AG09319 (cell line): ENCODE data around the gene PDE4D.

Experiments used
- DNase-seq: peaks from one replicate; pipeline ENCODE4 v3.0.0-alpha.2; 2010; ENCODE audit warnings: low read depth; ENCODE audit errors: extremely low read depth
- CTCF ChIP-seq: IDR thresholded peaks from 2 replicates; pipeline ENCODE4 v1.5.1; 2011; ENCODE audit warnings: low read depth, mild to moderate bottlenecking, inconsistent platforms, low read length, moderate library complexity

Gene PDE4D

DNA sequence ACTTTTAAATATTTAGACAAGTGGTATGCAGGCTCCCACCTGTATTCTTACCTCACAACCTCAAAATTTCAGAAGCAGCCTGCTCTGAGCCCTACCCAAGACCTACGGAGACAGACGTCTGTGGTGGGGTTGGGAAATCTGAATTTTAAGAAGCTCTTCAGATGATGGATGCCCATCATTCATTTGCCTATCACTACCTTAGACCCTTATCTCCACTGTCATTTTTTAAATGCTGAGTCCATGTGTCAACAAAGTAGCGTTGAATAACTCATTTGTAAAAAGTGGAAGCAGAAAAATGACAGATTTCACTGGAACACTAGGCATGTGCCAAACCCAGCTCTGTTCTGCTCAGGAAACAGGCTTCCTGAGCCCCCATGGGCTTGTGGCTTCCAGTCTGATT is 85.7 kb downstream of the PDE4D start:
- no peak for DNase-seq
- no peak for TF ChIP-seq CTCF

DNA sequence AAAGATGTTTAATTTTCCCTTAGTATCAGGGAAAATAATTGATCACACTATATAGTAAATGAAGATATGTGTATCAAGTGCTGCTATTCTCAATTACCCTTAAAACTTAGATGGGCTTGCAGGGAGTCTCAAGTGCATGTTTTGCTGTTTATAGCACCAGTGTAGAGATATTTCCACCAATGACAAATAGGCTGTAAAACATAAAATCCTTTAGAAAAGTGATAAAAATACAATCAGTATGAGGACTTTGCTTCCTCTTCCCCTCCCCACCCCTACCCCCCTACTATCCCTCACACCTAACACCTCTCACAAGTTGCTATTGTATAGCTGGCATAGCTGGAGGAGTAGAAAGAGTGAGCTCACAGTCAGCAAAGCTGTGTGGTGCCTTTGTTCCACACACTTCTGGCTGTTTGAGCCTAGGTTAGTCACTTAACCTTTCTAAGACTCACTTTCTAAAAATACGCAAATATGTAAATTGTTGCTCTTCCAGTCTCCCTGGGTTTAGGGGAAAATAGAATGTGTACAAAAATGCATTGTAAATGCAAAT is 93.1 kb downstream of the PDE4D start:
- no peak for DNase-seq
- TF ChIP-seq CTCF = no peak

DNA sequence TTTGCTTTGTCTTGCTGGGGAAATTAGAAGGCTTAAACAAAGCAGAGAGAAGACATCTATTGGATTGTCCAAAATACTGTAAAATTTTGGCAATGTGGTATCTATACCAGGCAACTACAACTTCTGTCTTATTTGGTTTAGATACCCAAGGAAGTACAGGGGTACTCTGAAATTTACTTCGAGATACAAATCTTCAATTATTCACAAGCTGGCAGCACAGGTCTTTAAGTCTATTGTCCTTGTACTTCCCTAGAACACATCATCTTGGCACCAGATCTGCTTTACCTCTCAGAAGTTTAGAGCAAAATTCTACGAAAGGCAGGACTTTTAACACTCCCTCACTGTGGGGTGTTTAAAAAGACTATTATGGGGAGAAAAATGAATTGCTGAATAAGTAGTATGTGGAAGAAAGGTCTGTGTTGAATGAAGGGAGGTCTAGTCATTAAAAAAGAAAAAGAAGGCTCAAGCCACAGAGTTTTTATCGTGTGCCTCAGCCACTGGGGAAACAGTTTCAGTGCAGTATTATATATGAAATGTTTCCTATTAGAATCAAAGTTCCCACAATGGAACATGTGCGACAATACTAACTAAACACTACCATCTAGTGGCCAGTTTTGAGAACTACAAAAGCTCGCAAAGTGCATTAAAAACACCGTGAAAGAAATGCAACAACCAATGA is 93.7 kb downstream of the PDE4D start:
- DNase-seq = no peak
- peak; percentile 58 for TF ChIP-seq CTCF

GRCh38 chr5:59798862-59799667 is 94.5 kb downstream of the PDE4D start:
- no peak for DNase-seq
- no peak for TF ChIP-seq CTCF

DNA sequence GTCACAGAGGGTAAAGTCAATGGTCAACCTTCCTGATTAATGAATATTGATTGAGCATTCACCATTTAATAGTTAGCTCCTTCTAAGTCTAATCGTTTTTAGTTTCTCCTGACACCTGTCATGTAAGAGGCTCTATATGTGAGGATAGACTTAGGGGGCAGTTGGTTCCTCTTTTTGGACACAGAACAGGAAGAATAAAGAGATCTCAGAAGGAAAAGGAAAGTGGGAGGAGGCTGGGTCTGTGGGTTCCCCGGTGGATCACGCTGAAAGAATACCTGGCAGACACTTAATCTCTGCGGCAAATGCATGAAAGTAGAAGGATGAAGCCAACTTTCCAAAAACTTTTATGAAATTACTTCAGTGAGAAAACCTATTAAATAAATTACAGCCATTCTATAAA is 98.4 kb downstream of the PDE4D start:
- TF ChIP-seq CTCF = no peak

GRCh38 chr5:59792983-59793585 is 100.4 kb downstream of the PDE4D start:
- peak; percentile 44 for DNase-seq

More for the DNA sequence above, 98.4 kb downstream of the PDE4D start:
- no peak for DNase-seq

More at GRCh38 chr5:59792983-59793585, 100.4 kb downstream of the PDE4D start:
- TF ChIP-seq CTCF = no peak
